Hematopoietic multipotent progenitor cell treated with erythropoietin and hydrocortisone succinate and interleukin-3 and kit ligand, for 8 days (in vitro differentiated cells): ENCODE data around the gene FRY.

Experiments
- DNase-seq: peaks from one replicate; pipeline ENCODE4 v3.0.0-alpha.2; 2015

The FRY gene

GRCh38 chr13:32315238-32316027 lies 283.9 kb downstream of the FRY start, which contains the start of the genes BRCA2 and ZAR1L:
Gene BRCA2 (plus strand): TSS chr13:32315508. CDS start chr13:32316461, 953 bp downstream.
Gene ZAR1L (minus strand): TSS chr13:32315363. CDS start chr13:32311925, 3,438 bp downstream.
- peak; percentile 95 for DNase-seq

DNA sequence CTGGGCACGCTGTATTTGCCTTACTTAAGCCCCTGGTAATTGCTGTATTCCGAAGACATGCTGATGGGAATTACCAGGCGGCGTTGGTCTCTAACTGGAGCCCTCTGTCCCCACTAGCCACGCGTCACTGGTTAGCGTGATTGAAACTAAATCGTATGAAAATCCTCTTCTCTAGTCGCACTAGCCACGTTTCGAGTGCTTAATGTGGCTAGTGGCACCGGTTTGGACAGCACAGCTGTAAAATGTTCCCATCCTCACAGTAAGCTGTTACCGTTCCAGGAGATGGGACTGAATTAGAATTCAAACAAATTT lies 284.4 kb downstream of the FRY start:
- no peak for DNase-seq

- peak; percentile 45 for DNase-seq
Measured at GRCh38 chr13:32316501-32316900, 284.9 kb downstream of the FRY start.

GRCh38 chr13:32317716-32318465 lies 286.3 kb downstream of the FRY start:
- DNase-seq: no peak

GRCh38 chr13:32320528-32320927 lies 289.0 kb downstream of the FRY start:
- DNase-seq: no peak

DNA sequence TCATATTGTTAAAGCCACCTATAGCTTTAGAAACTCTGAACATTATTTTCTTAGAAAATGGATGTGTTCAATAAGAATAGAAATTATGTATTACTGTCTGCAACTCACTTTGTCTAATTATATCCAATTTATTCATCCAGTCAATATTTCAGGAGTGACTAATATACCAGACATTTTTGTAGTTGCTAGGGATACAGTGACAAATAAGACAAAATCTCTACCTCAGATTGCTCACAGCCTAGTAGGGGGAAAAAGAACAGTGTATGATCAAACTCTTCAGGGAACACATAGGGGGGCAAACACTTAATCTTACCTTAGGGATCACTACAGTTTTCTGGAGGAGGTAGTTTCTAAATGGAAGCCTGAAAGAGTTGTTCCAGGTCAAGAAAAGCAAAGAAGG lies 292.3 kb downstream of the FRY start:
- no peak for DNase-seq

GRCh38 chr13:32330441-32330840 lies 298.9 kb downstream of the FRY start:
- no peak for DNase-seq

GRCh38 chr13:32334671-32335070 lies 303.1 kb downstream of the FRY start:
- no peak for DNase-seq

DNA sequence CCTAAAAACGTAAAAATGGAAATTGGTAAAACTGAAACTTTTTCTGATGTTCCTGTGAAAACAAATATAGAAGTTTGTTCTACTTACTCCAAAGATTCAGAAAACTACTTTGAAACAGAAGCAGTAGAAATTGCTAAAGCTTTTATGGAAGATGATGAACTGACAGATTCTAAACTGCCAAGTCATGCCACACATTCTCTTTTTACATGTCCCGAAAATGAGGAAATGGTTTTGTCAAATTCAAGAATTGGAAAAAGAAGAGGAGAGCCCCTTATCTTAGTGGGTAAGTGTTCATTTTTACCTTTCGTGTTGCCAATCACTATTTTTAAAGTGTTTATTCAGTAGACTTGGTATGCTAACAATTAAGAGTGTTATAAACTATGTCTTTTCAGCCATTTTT lies 309.3 kb downstream of the FRY start:
- DNase-seq: peak; percentile 22

DNA sequence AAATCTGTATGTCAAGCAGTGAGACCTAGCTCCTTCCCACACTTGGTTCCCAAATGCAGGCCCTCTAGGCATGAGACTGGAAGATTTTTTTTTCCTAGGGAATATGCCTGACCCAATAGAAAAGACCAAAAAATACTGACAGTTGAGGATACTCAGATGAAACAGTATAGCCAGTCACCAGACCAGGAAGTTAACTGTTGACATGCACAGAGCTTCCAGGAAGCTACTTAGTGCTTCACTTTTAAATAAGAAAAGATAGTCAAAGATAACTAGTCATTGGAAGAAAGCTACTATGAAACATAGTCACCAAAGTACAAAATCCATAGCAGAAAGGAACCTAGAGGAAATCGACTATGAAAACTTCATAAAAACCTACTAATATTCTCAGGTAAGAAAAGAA lies 316.1 kb downstream of the FRY start:
- DNase-seq: no peak
